ENCODE results near the gene RAP1GAP2. TPM values are rescaled to one million over a fixed set of nuclear protein-coding genes. Genes with fewer than 3 reads are reported as not detected.

Gene RAP1GAP2
- total and polyA plus RNA-seq, 7 donors = 0.25 to 2.0 (median 0.84) TPM

DNA sequence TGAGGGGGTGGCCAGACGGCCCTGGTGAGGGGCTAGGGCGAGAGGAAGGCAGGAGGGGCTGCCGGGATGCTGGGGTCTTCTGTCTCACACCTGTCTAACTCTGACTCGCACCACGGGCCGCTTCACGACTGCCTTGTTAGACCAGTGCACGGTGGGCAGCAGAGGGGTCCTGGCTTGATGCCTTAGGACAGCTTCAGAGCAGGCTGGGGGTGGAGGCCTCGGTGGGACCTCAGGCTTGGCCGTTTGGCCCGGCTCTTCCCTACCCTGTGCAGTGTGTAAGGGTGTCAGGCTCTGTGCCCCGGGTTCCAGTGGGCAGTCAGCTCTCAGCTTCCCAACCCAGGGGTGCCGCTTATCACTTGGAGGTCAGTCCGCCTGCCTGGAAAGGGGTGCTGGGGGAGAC lies 166.5 kb downstream of the RAP1GAP2 start:
- 87 to 90% (median 90%) methylated on average over 14 of the region's 14 CpGs for WGBS, 3 donors
- intact Hi-C loops (cut with DNase I) = no loop called here

DNA sequence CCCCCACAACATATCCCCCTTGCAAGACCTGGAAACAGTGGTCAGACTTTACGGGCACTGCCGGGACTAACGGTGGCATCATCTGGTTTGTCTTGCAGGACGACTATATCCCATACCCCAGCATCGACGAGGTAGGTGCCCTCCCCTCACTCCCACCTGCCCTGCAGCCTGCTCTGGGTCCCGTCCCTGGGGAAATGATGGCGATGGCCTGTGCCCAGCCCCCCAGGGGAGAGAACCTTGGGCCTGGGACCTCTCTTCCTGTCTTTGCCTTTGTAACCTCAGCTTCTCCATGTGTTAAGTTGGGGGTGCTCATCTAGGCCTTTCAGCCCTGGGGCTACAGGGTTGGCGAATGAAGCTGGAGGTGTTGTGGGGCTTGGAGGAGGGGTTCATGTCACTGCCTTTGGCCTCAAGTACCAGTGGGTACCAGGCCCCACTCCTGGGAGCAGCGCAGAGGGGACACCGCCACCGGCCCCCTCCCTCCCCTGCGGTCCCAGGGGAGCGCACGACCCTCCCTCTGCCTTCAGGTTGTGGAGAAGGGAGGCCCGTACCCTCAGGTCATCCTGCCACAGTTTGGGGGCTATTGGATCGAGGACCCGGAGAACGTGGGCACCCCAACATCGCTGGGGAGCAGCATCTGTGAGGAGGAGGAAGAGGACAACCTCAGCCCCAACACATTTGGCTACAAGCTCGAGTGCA lies 167.2 kb downstream of the RAP1GAP2 start:
- Histone ChIP-seq H3K4me1 (no peaks in the 10 kb centered on the region), H3K4me3 (no peak overlapping the region), H3K36me3 (ENCODE audit: insufficient read depth in 1 of 2, low read depth in 1 of 2) (no peaks in the 10 kb centered on the region), H3K9me3 (no peaks in the 10 kb centered on the region), H3K27me3 (ENCODE audit: insufficient read depth in 3 of 3, low read length in 2 of 3) (peaks cover 0 to 6% (median 0%) of the 10 kb centered on the region in 3 donors), H3K27ac (no peak overlapping the region)
- intact Hi-C loops (cut with DNase I) = no loop called here
- DNase-seq (no peak), ATAC-seq (no peak)
- TF ChIP-seq, protein P1, sequence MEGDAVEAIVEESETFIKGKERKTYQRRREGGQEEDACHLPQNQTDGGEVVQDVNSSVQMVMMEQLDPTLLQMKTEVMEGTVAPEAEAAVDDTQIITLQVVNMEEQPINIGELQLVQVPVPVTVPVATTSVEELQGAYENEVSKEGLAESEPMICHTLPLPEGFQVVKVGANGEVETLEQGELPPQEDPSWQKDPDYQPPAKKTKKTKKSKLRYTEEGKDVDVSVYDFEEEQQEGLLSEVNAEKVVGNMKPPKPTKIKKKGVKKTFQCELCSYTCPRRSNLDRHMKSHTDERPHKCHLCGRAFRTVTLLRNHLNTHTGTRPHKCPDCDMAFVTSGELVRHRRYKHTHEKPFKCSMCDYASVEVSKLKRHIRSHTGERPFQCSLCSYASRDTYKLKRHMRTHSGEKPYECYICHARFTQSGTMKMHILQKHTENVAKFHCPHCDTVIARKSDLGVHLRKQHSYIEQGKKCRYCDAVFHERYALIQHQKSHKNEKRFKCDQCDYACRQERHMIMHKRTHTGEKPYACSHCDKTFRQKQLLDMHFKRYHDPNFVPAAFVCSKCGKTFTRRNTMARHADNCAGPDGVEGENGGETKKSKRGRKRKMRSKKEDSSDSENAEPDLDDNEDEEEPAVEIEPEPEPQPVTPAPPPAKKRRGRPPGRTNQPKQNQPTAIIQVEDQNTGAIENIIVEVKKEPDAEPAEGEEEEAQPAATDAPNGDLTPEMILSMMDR (IDR thresholded peaks at IDR 0.05) = no peak
- 89% methylated on average over 20 to 21 of the region's 21 CpGs for WGBS, 3 donors

More for the DNA sequence above, 166.5 kb downstream of the RAP1GAP2 start:
- no peak overlapping the region for H3K4me3 ChIP-seq
- no peak for DNase-seq
- no peaks in the 10 kb centered on the region for H3K4me1 ChIP-seq
- no peak for ATAC-seq
- H3K36me3 ChIP-seq (ENCODE audit: insufficient read depth in 1 of 2, low read depth in 1 of 2) = no peaks in the 10 kb centered on the region
- peaks cover 0 to 6% (median 0%) of the 10 kb centered on the region in 3 donors for H3K27me3 ChIP-seq (ENCODE audit: insufficient read depth in 3 of 3, low read length in 2 of 3)
- no peak overlapping the region for H3K27ac ChIP-seq
- TF ChIP-seq, protein P1 (IDR thresholded peaks at IDR 0.05) = no peak
- H3K9me3 ChIP-seq = no peaks in the 10 kb centered on the region

DNA sequence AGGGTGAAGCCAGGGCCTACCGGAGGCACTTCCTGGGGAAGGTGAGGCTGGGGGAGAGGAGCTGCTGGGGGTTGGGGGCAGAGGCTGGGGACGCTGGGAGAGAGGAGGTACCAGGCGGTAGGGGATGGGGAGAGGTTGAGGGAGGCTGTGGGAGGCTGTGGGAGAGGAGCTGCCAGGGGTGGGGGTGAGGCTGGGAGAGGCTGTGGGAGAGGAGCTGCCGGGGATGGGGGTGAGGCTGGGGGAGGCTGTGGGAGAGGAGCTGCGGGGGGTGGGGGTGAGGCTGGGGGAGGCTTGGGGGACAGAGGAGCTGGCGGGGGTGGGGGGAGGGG lies 167.8 kb downstream of the RAP1GAP2 start:
- Histone ChIP-seq H3K4me1 (no peaks in the 10 kb centered on the region), H3K9me3 (no peaks in the 10 kb centered on the region), H3K36me3 (ENCODE audit: insufficient read depth in 1 of 2, low read depth in 1 of 2) (no peaks in the 10 kb centered on the region), H3K27me3 (ENCODE audit: insufficient read depth in 3 of 3, low read length in 2 of 3) (peaks cover 0 to 6% (median 0%) of the 10 kb centered on the region in 3 donors), H3K4me3 (no peak overlapping the region), H3K27ac (no peak overlapping the region)
- TF ChIP-seq, protein P1 (IDR thresholded peaks at IDR 0.05) = no peak
- WGBS, 3 donors = 90 to 93% (median 90%) methylated on average over 3 to 6 of the region's 6 CpGs
- ATAC-seq (no peak), DNase-seq (no peak)
- intact Hi-C loops (cut with DNase I) = no loop called here

- 79 to 98% (median 89%) methylated on average over 9 to 10 of the region's 10 CpGs for WGBS, 3 donors
- H3K36me3 ChIP-seq (ENCODE audit: insufficient read depth in 1 of 2, low read depth in 1 of 2) = no peaks in the 10 kb centered on the region
- no peaks in the 10 kb centered on the region for H3K9me3 ChIP-seq
- H3K27ac ChIP-seq = no peak overlapping the region
- H3K4me3 ChIP-seq = no peak overlapping the region
- intact Hi-C loops (cut with DNase I) = no loop called here
- peaks cover 0 to 6% (median 0%) of the 10 kb centered on the region in 3 donors for H3K27me3 ChIP-seq (ENCODE audit: insufficient read depth in 3 of 3, low read length in 2 of 3)
- no peak for ATAC-seq
- DNase-seq = no peak
- H3K4me1 ChIP-seq = no peaks in the 10 kb centered on the region
- TF ChIP-seq, protein P1 (IDR thresholded peaks at IDR 0.05) = no peak
Measured at GRCh38 chr17:2964370-2964769, 168.1 kb downstream of the RAP1GAP2 start.

GRCh38 chr17:2964831-2965230 lies 168.6 kb downstream of the RAP1GAP2 start:
- 86 to 90% (median 90%) methylated on average over 11 of the region's 11 CpGs for WGBS, 3 donors
- no peaks in the 10 kb centered on the region for H3K9me3 ChIP-seq
- H3K27me3 ChIP-seq (ENCODE audit: insufficient read depth in 3 of 3, low read length in 2 of 3) = peaks cover 0 to 6% (median 0%) of the 10 kb centered on the region in 3 donors
- H3K27ac ChIP-seq = no peak overlapping the region
- DNase-seq (no peak), ATAC-seq (no peak)
- TF ChIP-seq, protein P1 (IDR thresholded peaks at IDR 0.05) = no peak
- H3K36me3 ChIP-seq (ENCODE audit: insufficient read depth in 1 of 2, low read depth in 1 of 2) = no peaks in the 10 kb centered on the region
- intact Hi-C loops (cut with DNase I) = no loop called here
- H3K4me1 ChIP-seq = no peaks in the 10 kb centered on the region
- no peak overlapping the region for H3K4me3 ChIP-seq

Data from psoas muscle (tissue), 8 donors.